ENCODE measurements around the gene CNNM4. TPM values are rescaled to one million over a fixed set of nuclear protein-coding genes. Genes with fewer than 3 reads are reported as not detected.

Gene CNNM4
- total RNA-seq, 1 donor from 2014 or later, result 14.4 TPM

- Mint-ChIP-seq H3K9me3 (no peaks in the 10 kb centered on the region), H3K27me3 (ENCODE audit: low read depth) (no peaks in the 10 kb centered on the region)
These were observed 36.4 kb downstream of the CNNM4 start for GRCh38 chr2:96797066-96797625.

GRCh38 chr2:96798733-96799622 lies 38.3 kb downstream of the CNNM4 start:
- H3K4me3 Mint-ChIP-seq, result no peak overlapping the region
- no peaks in the 10 kb centered on the region for H3K27me3 Mint-ChIP-seq (ENCODE audit: low read depth)
- H3K9me3 Mint-ChIP-seq, result no peaks in the 10 kb centered on the region

More at GRCh38 chr2:96797066-96797625, 36.4 kb downstream of the CNNM4 start:
- DNase-seq (ENCODE audit: low read depth, low spot score), result no peak
- Mint-ChIP-seq H3K27ac (ENCODE audit: unreplicated experiment) (peak overlapping the region; percentile 43), H3K4me1 (peaks cover 23% of the 10 kb centered on the region), H3K36me3 (ENCODE audit: low read depth) (no peaks in the 10 kb centered on the region), H3K4me3 (no peak overlapping the region)
- no peak for TF ChIP-seq CTCF (conservative IDR thresholded peaks at IDR 0.05)

GRCh38 chr2:96799623-96799935 lies 38.9 kb downstream of the CNNM4 start:
- no peak overlapping the region for H3K4me3 Mint-ChIP-seq
- no peaks in the 10 kb centered on the region for H3K27me3 Mint-ChIP-seq (ENCODE audit: low read depth)
- peaks cover 4% of the 10 kb centered on the region for H3K4me1 Mint-ChIP-seq
- H3K9me3 Mint-ChIP-seq, result no peaks in the 10 kb centered on the region
- no peaks in the 10 kb centered on the region for H3K36me3 Mint-ChIP-seq (ENCODE audit: low read depth)
- TF ChIP-seq CTCF (conservative IDR thresholded peaks at IDR 0.05), result no peak
- no peak for DNase-seq (ENCODE audit: low read depth, low spot score)
- no peak overlapping the region for H3K27ac Mint-ChIP-seq (ENCODE audit: unreplicated experiment)

More at GRCh38 chr2:96798733-96799622, 38.3 kb downstream of the CNNM4 start:
- Mint-ChIP-seq H3K27ac (ENCODE audit: unreplicated experiment) (no peak overlapping the region), H3K36me3 (ENCODE audit: low read depth) (no peaks in the 10 kb centered on the region), H3K4me1 (peaks cover 10% of the 10 kb centered on the region)
- no peak for TF ChIP-seq CTCF (conservative IDR thresholded peaks at IDR 0.05)
- no peak for DNase-seq (ENCODE audit: low read depth, low spot score)

- Mint-ChIP-seq H3K27me3 (ENCODE audit: low read depth) (no peaks in the 10 kb centered on the region), H3K4me3 (no peak overlapping the region), H3K36me3 (ENCODE audit: low read depth) (no peaks in the 10 kb centered on the region), H3K4me1 (peaks cover 4% of the 10 kb centered on the region), H3K27ac (ENCODE audit: unreplicated experiment) (no peak overlapping the region), H3K9me3 (no peaks in the 10 kb centered on the region)
- TF ChIP-seq CTCF (conservative IDR thresholded peaks at IDR 0.05), result no peak
- DNase-seq (ENCODE audit: low read depth, low spot score), result peak; percentile 24
These were observed 39.6 kb downstream of the CNNM4 start for GRCh38 chr2:96800061-96801004.

GRCh38 chr2:96801005-96801785 lies 40.5 kb downstream of the CNNM4 start:
- DNase-seq (ENCODE audit: low read depth, low spot score), result peak; percentile 57
- no peak overlapping the region for H3K27ac Mint-ChIP-seq (ENCODE audit: unreplicated experiment)
- TF ChIP-seq CTCF (conservative IDR thresholded peaks at IDR 0.05), result peak; percentile 86
- H3K4me3 Mint-ChIP-seq, result no peak overlapping the region
- H3K36me3 Mint-ChIP-seq (ENCODE audit: low read depth), result peaks cover under 1% of the 10 kb centered on the region
- H3K9me3 Mint-ChIP-seq, result no peaks in the 10 kb centered on the region
- H3K4me1 Mint-ChIP-seq, result peaks cover 5% of the 10 kb centered on the region
- no peaks in the 10 kb centered on the region for H3K27me3 Mint-ChIP-seq (ENCODE audit: low read depth)

All from neural crest cell (in vitro differentiated cells).